HEK293 (cell line): ENCODE results near the gene EGFL8.

ENCODE experiments used
- FEZF1 ChIP-seq: fragments of 450-650 bp; formaldehyde crosslinking; IDR thresholded peaks from 2 replicates; pipeline ENCODE4 v1.5.1; 2016; ENCODE audit warnings: missing biosample characterization, missing genetic modification characterization
- OSR2 ChIP-seq: fragments of 450-650 bp; formaldehyde crosslinking; IDR thresholded peaks from 2 replicates; pipeline ENCODE4 v1.5.1; 2016; ENCODE audit warnings: missing biosample characterization, missing genetic modification characterization
- PRDM10 ChIP-seq: fragments of 450-650 bp; formaldehyde crosslinking; IDR thresholded peaks from 2 replicates; pipeline ENCODE4 v1.5.1; 2016; ENCODE audit warnings: missing biosample characterization, missing genetic modification characterization
- SP2 ChIP-seq: fragments of 450-650 bp; formaldehyde crosslinking; IDR thresholded peaks from 2 replicates; pipeline ENCODE4 v1.5.1; 2016; ENCODE audit warnings: missing biosample characterization, missing genetic modification characterization
- SP7 ChIP-seq: fragments of 450-650 bp; formaldehyde crosslinking; IDR thresholded peaks from 2 replicates; pipeline ENCODE4 v1.5.1; 2016; ENCODE audit warnings: missing biosample characterization, missing genetic modification characterization
- YY1 ChIP-seq: fragments of 450-650 bp; formaldehyde crosslinking; IDR thresholded peaks from 2 replicates; pipeline ENCODE4 v1.5.1; 2018; ENCODE audit warnings: missing biosample characterization, missing genetic modification characterization
- ZBTB10 ChIP-seq: fragments of 450-650 bp; formaldehyde crosslinking; IDR thresholded peaks from 2 replicates; pipeline ENCODE4 v1.5.1; 2016; ENCODE audit warnings: missing biosample characterization, missing genetic modification characterization
- ZBTB21 ChIP-seq: fragments of 450-650 bp; formaldehyde crosslinking; IDR thresholded peaks from 2 replicates; pipeline ENCODE4 v1.5.1; 2017; ENCODE audit warnings: missing biosample characterization, missing genetic modification characterization
- ZBTB48 ChIP-seq: fragments of 450-650 bp; formaldehyde crosslinking; IDR thresholded peaks from 2 replicates; pipeline ENCODE4 v1.5.1; 2016; ENCODE audit warnings: missing biosample characterization, missing genetic modification characterization
- ZFHX2 ChIP-seq: fragments of 450-650 bp; formaldehyde crosslinking; conservative IDR thresholded peaks from 2 replicates; pipeline ENCODE4 v1.5.1; 2016; ENCODE audit warnings: missing biosample characterization, missing genetic modification characterization
- ZIC2 ChIP-seq: fragments of 450-650 bp; formaldehyde crosslinking; IDR thresholded peaks from 2 replicates; pipeline ENCODE4 v1.5.1; 2016; ENCODE audit warnings: missing biosample characterization, missing genetic modification characterization
- ZNF114 ChIP-seq: fragments of 450-650 bp; formaldehyde crosslinking; IDR thresholded peaks from 2 replicates; pipeline ENCODE4 v1.5.0; 2017; ENCODE audit warnings: missing biosample characterization, missing genetic modification characterization
- ZNF146 ChIP-seq: fragments of 450-650 bp; formaldehyde crosslinking; IDR thresholded peaks from 2 replicates; pipeline ENCODE4 v1.5.1; 2016; ENCODE audit warnings: missing biosample characterization, missing genetic modification characterization
- ZNF184 ChIP-seq: fragments of 450-650 bp; IDR thresholded peaks from 2 replicates; pipeline ENCODE4 v1.5.1; 2018; ENCODE audit warnings: missing biosample characterization, mild to moderate bottlenecking, missing genetic modification characterization
- ZNF221 ChIP-seq: fragments of 450-650 bp; formaldehyde crosslinking; IDR thresholded peaks from 2 replicates; pipeline ENCODE4 v1.5.1; 2017; ENCODE audit warnings: missing biosample characterization, missing genetic modification characterization, borderline replicate concordance
- ZNF223 ChIP-seq: fragments of 450-650 bp; formaldehyde crosslinking; IDR thresholded peaks from 2 replicates; pipeline ENCODE4 v1.5.1; 2016; ENCODE audit warnings: missing biosample characterization, missing genetic modification characterization
- ZNF366 ChIP-seq: fragments of 450-650 bp; formaldehyde crosslinking; conservative IDR thresholded peaks from 2 replicates; pipeline ENCODE4 v1.5.1; 2016; ENCODE audit warnings: missing biosample characterization, missing genetic modification characterization
- ZNF394 ChIP-seq: fragments of 450-650 bp; formaldehyde crosslinking; IDR thresholded peaks from 2 replicates; pipeline ENCODE4 v1.5.1; 2016; ENCODE audit warnings: missing biosample characterization, missing genetic modification characterization, mild to moderate bottlenecking, moderate library complexity, borderline replicate concordance
- ZNF473 ChIP-seq: fragments of 450-650 bp; formaldehyde crosslinking; IDR thresholded peaks from 2 replicates; pipeline ENCODE4 v1.5.1; 2017; ENCODE audit warnings: missing biosample characterization, missing genetic modification characterization
- ZNF518A ChIP-seq: fragments of 450-650 bp; formaldehyde crosslinking; conservative IDR thresholded peaks from 2 replicates; pipeline ENCODE4 v1.5.1; 2016; ENCODE audit warnings: low read depth, missing biosample characterization, missing genetic modification characterization
- ZNF624 ChIP-seq: fragments of 450-650 bp; formaldehyde crosslinking; IDR thresholded peaks from 2 replicates; pipeline ENCODE4 v1.5.1; 2017; ENCODE audit warnings: missing biosample characterization, missing genetic modification characterization
- ZNF660 ChIP-seq: fragments of 450-650 bp; IDR thresholded peaks from 2 replicates; pipeline ENCODE4 v1.5.1; 2018; ENCODE audit warnings: missing biosample characterization, mild to moderate bottlenecking, missing genetic modification characterization
- ZNF704 ChIP-seq: fragments of 450-650 bp; formaldehyde crosslinking; IDR thresholded peaks from 2 replicates; pipeline ENCODE4 v1.5.1; 2016; ENCODE audit warnings: missing biosample characterization, missing genetic modification characterization
- ZNF747 ChIP-seq: fragments of 450-650 bp; formaldehyde crosslinking; IDR thresholded peaks from 2 replicates; pipeline ENCODE4 v1.5.1; 2016; ENCODE audit warnings: missing biosample characterization, missing genetic modification characterization
- ZNF792 ChIP-seq: fragments of 450-650 bp; formaldehyde crosslinking; IDR thresholded peaks from 2 replicates; pipeline ENCODE4 v1.5.1; 2016; ENCODE audit warnings: missing biosample characterization, missing genetic modification characterization

EGFL8 gene

DNA sequence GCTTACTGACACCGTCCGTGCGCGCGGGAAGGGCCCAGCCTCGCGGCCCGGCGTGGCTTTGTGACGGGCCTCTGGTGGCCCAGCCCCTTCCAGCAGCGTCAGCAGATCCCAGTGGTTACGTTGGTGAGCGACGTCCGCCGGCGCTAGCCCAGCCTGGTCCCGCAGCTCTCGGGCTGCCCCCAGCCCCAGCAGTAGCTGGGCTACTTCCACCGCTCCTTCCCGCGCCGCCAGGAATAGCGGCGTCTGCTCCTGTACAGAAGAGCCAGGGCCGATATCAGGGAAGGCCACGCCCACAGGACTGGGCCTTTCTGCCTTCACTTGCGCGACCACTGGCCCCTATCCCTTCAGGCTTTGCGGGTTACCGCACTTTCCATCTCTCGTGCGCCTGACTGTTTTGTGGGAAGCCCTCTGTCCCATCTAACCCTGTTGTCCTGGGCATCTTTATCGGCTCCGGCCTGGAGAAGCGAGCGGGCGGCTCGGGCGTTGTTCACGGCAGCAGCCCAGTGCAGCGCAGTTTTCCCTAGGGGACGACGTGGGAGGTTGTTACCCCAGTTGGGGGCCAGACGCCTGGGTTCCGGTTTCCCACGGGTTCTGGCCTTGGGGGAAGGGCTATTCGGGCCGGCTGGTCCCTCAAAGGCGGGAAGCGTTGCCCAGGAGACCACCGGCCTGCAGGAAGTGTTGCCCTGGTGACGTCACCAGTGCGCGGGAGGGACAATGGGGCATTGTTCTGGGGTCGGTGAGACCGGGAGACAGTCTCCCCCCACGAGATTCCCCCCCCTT lies 31.7 kb downstream of the EGFL8 start (continued):
- TF ChIP-seq PRDM10 (tag by site-specific recombination) (peak; percentile 32), ZNF792 (tag by site-specific recombination) (no peak), ZNF394 (tag by site-specific recombination) (peak; percentile 82; the same call in 1 of the 2 replicates), ZNF704 (tag by site-specific recombination) (no peak), ZNF660 (tag by site-specific recombination) (no peak), ZNF184 (tag by site-specific recombination) (no peak), ZNF747 (tag by site-specific recombination) (no peak), ZFHX2 (tag by site-specific recombination) (peak; percentile 87), SP7 (tag by site-specific recombination) (peak; percentile 58), ZBTB21 (peak; percentile 87), ZNF114 (tag by site-specific recombination) (no peak), SP2 (tag by site-specific recombination) (peak; percentile 47; the same call in 1 of the 2 replicates), ZNF221 (tag by site-specific recombination) (no peak), ZNF223 (tag by site-specific recombination) (0 out of 2 replicates have a peak, but pooled peaks have one; percentile 39), ZIC2 (tag by site-specific recombination) (peak; percentile 75), OSR2 (tag by site-specific recombination) (peak; percentile 90), ZNF518A (tag by site-specific recombination) (no peak), ZNF146 (tag by site-specific recombination) (no peak), ZNF473 (no peak), ZBTB48 (tag by site-specific recombination) (peak; percentile 81; the same call in 1 of the 2 replicates), FEZF1 (tag by site-specific recombination) (no peak), ZBTB10 (tag by site-specific recombination) (peak; percentile 65; the same call in 1 of the 2 replicates), YY1 (tag by site-specific recombination) (peak; percentile 46; the same call in 1 of the 2 replicates), ZNF624 (tag by site-specific recombination) (0 out of 2 replicates have a peak, but pooled peaks have one; percentile 39), ZNF366 (no peak; the same call in 1 of the 2 replicates)
